ENCODE measurements around the gene IKZF2. TPM values are rescaled to one million over a fixed set of nuclear protein-coding genes. Genes with fewer than 3 reads are reported as not detected.

IKZF2 gene
- total and polyA plus RNA-seq, 10 of the 15 experiments (the other 5 are each of a cell fraction or from before 2014, with no cell fraction given): 15.2 to 266 (median 87.2) TPM

DNA sequence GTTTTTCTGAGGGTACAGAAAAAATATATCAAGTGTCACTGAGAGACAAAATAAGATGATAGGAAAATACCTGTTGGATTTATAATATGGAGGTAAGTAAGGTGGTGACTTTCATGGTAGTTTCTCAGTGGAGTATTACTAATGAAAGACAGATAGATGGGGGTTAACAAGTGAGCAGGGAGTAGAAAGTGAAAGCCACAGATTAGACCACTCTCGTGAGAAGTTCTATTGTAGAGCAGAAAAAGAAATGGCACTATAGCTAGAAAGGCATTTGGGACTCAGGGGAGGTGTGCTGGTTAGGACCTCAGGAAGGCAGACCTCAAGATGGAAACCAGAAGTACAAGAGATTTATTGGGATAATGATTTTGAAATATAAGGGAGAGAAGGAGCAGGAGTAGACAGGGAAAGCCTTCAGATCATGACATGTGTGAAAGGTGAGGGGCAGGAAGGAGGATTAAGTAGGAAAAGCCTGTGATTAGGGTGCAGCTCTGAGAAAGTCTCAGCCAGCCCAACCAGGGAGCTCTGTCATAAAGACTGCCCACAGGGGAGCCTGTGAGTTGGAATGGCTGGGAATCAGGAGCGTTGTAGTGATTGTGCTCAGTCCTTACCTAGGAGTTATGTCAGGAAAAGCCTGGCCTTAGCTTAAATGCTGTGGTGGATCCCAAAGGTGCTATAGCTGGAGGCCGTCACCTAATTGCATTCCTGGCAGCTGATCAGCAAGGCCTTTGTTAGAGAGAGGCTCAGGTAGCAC, 198.1 kb downstream of the IKZF2 start:
- Histone ChIP-seq H3K4me3 (no peak overlapping the region), H4K20me1 (ENCODE audit: control insufficient read depth, insufficient read depth) (no peaks in the 10 kb centered on the region), H2AFZ (ENCODE audit: control insufficient read depth, low read depth, low read length) (0 out of 2 replicates have a peak overlapping the region, but pooled peaks have one; percentile 3), H3K27ac (ENCODE audit: control insufficient read depth, insufficient read depth) (peak overlapping the region; percentile 45; the same call in 1 of the 2 replicates), H3K27me3 (replicated peaks in 1 of 2; ENCODE audit: control insufficient read depth in 2 of 2, insufficient read depth in 2 of 2, low read length in 1 of 2) (no peaks in the 10 kb centered on the region), H3K4me2 (ENCODE audit: control insufficient read depth, insufficient read depth) (peak overlapping the region; percentile 54), H3K36me3 (ENCODE audit: control insufficient read depth in 2 of 2, insufficient read depth in 2 of 2, low read length in 1 of 2) (0 out of 4 replicates have a peak, but pooled peaks cover 0 to 3% of the 10 kb centered on the region in 2 experiments), H3K4me1 (ENCODE audit: control insufficient read depth, insufficient read depth, low read length) (peaks cover 5% of the 10 kb centered on the region; the same call in 1 of the 2 replicates), H3K9ac (ENCODE audit: control insufficient read depth, insufficient read depth, low read length) (no peak overlapping the region), H3K79me2 (ENCODE audit: control insufficient read depth, insufficient read depth, low read length) (no peaks in the 10 kb centered on the region), H3K9me3 (replicated peaks; ENCODE audit: control insufficient read depth, insufficient read depth, low read length) (no peaks in the 10 kb centered on the region)
- intact Hi-C loops (cut with micrococcal nuclease; ENCODE audit: unreplicated experiment): no loop called here
- peak; percentile 84 for FAIRE-seq
- peak; percentile 92 for ATAC-seq
- CTCF ChIA-PET: no interaction called here
- RAD21 ChIA-PET (ENCODE audit: unreplicated experiment): interaction anchor here (1.0 kb wide), 1 partner anchor 174 kb away, joined by 3 read pairs; no protein-coding TSS in a partner anchor
- SMC1A ChIA-PET (ENCODE audit: uncharacterized antibody, unreplicated experiment): interaction anchor here (0.7 to 1.7 kb wide), 4 partner anchors 13 to 40 kb away, joined by 3 to 6 read pairs (median 4); no protein-coding TSS in a partner anchor
- POLR2A ChIA-PET: interaction anchor here (0.6 kb wide), 1 partner anchor 54 kb away, joined by 5 read pairs; no protein-coding TSS in a partner anchor
- DNase-seq (ENCODE audit: low read depth, low spot score): peak; percentile 28
- in situ Hi-C loops (cut with MboI): no loop called here
- BruUV-seq (replicated peaks): no TSS peak
- 40% methylated on average over 3 of the region's 3 CpGs for WGBS (ENCODE audit: insufficient coverage, insufficient replicate concordance, low lambda C conversion rate, missing lambda C conversion rate)
- TF ChIP-seq RELA (IDR thresholded peaks at IDR 0.05; ENCODE audit: borderline replicate concordance, partially characterized antibody) (no peak), MTA3 (IDR thresholded peaks at IDR 0.05; ENCODE audit: borderline replicate concordance, low read length) (0 out of 2 replicates have a peak, but pooled peaks have one; percentile 25), NR2F1 (conservative IDR thresholded peaks at IDR 0.05) (no peak), RBBP5 (conservative IDR thresholded peaks at IDR 0.05) (no peak), RCOR1 (conservative IDR thresholded peaks at IDR 0.05; ENCODE audit: low read depth, low read length) (no peak), RUNX3 (IDR thresholded peaks at IDR 0.05; ENCODE audit: low read length) (peak; percentile 77), MYB (IDR thresholded peaks at IDR 0.05; ENCODE audit: borderline replicate concordance, low read depth, low read length) (no peak), ATF7 (IDR thresholded peaks at IDR 0.05; ENCODE audit: low read depth) (no peak), EP300 (IDR thresholded peaks at IDR 0.05; ENCODE audit: borderline replicate concordance in 1 of 2, control insufficient read depth in 1 of 2, low read depth in 2 of 2, low read length in 2 of 2) (peak in 1 of 2 experiments; percentile 32; a peak in 1 of 4 replicates), NRF1 (conservative IDR thresholded peaks at IDR 0.05; ENCODE audit: low read depth, low read length) (no peak), ZNF384 (IDR thresholded peaks at IDR 0.05; ENCODE audit: borderline replicate concordance, low read depth, low read length) (no peak), MEF2A (IDR thresholded peaks at IDR 0.05; ENCODE audit: insufficient read depth, low read depth, low read length) (no peak), TCF3 (IDR thresholded peaks at IDR 0.05; ENCODE audit: borderline replicate concordance, insufficient read depth, low read depth, low read length) (no peak), IRF4 (IDR thresholded peaks at IDR 0.05; ENCODE audit: low read depth, low read length) (no peak), SMAD1 (IDR thresholded peaks at IDR 0.05; ENCODE audit: low read depth, partially characterized antibody) (no peak), BHLHE40 (IDR thresholded peaks at IDR 0.05; ENCODE audit: borderline replicate concordance in 1 of 2, low read depth in 2 of 2, low read length in 1 of 2) (peak; percentile 85 to 89), PAX5 (IDR thresholded peaks at IDR 0.05; ENCODE audit: borderline replicate concordance, low read depth, low read length) (no peak), YBX1 (IDR thresholded peaks at IDR 0.05) (no peak), CREB1 (IDR thresholded peaks at IDR 0.05; ENCODE audit: low read depth) (no peak)
- TF ChIP-seq, protein P1, sequence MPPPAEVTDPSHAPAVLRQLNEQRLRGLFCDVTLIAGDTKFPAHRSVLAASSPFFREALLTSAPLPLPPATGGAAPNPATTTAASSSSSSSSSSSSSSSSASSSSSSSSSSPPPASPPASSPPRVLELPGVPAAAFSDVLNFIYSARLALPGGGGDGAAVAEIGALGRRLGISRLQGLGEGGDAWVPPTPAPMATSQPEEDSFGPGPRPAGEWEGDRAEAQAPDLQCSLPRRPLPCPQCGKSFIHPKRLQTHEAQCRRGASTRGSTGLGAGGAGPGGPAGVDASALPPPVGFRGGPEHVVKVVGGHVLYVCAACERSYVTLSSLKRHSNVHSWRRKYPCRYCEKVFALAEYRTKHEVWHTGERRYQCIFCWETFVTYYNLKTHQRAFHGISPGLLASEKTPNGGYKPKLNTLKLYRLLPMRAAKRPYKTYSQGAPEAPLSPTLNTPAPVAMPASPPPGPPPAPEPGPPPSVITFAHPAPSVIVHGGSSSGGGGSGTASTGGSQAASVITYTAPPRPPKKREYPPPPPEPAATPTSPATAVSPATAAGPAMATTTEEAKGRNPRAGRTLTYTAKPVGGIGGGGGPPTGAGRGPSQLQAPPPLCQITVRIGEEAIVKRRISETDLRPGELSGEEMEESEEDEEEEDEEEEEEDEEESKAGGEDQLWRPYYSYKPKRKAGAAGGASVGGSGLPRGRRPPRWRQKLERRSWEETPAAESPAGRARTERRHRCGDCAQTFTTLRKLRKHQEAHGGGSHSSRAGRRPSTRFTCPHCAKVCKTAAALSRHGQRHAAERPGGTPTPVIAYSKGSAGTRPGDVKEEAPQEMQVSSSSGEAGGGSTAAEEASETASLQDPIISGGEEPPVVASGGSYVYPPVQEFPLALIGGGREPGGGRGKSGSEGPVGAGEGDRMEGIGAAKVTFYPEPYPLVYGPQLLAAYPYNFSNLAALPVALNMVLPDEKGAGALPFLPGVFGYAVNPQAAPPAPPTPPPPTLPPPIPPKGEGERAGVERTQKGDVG (CRISPR knock-in tag; IDR thresholded peaks at IDR 0.05): no peak
- TF ChIP-seq, protein P2, sequence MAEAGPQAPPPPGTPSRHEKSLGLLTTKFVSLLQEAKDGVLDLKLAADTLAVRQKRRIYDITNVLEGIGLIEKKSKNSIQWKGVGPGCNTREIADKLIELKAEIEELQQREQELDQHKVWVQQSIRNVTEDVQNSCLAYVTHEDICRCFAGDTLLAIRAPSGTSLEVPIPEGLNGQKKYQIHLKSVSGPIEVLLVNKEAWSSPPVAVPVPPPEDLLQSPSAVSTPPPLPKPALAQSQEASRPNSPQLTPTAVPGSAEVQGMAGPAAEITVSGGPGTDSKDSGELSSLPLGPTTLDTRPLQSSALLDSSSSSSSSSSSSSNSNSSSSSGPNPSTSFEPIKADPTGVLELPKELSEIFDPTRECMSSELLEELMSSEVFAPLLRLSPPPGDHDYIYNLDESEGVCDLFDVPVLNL (IDR thresholded peaks at IDR 0.05; ENCODE audit: low read depth, low read length): no peak

Measured in GM12878 (cell line).